HEK293 (cell line): Measurements from ENCODE around the gene PPFIA1.

Source experiments
- CTCF ChIA-PET: fragments of 350-600 bp; formaldehyde crosslinking; extraction: SDS; loops from one replicate; lab custom pipeline; 2021; ENCODE audit warnings: antibody characterized with exemption; lab: Yijun Ruan, JAX
- POLR2A ChIA-PET: fragments of 300-600 bp; formaldehyde crosslinking; extraction: SDS; loops from one replicate; lab custom pipeline; 2020; ENCODE audit warnings: antibody characterized with exemption, inconsistent platforms; lab: Yijun Ruan, JAX
- H3K27ac ChIP-seq: fragments of 200-500 bp; sonication (Bioruptor generic); 2 replicates; pipeline ENCODE4 v1.5.1; 2014; ENCODE audit warnings: low read depth, low read length, control low read depth, inconsistent platforms; ENCODE audit errors: extremely low read depth
- H3K36me3 ChIP-seq, 2 experiments: fragments of 200-500 bp in 1 of 2; sonication (Bioruptor generic) in 1 of 2; 1 replicate in 1 of 2; 2 replicates in 1 of 2; pipeline ENCODE4 v1.5.1; 2014 to 2017; ENCODE audit warnings: inconsistent platforms in 2 of 2, low read length in 2 of 2; ENCODE audit not compliant: control insufficient read depth in 2 of 2, insufficient read depth in 1 of 2
- H3K4me1 ChIP-seq: fragments of 200-500 bp; sonication (Bioruptor generic); 2 replicates; pipeline ENCODE4 v1.5.1; 2014; ENCODE audit warnings: mild to moderate bottlenecking, low read length, inconsistent platforms; ENCODE audit not compliant: control insufficient read depth, insufficient read depth
- H3K4me3 ChIP-seq: 2 replicates; pipeline ENCODE4 v1.5.1; 2011; ENCODE audit warnings: low read depth, mild to moderate bottlenecking, control low read depth, low read length, moderate library complexity
- H3K9me3 ChIP-seq: fragments of 200-500 bp; sonication (Bioruptor generic); 2 replicates; pipeline ENCODE4 v1.5.1; 2014; ENCODE audit warnings: low read depth, low read length, inconsistent platforms; ENCODE audit not compliant: control insufficient read depth, insufficient read depth
- KLF1 ChIP-seq: fragments of 450-650 bp; formaldehyde crosslinking; IDR thresholded peaks from 2 replicates; pipeline ENCODE4 v1.5.1; 2016; ENCODE audit warnings: missing biosample characterization, missing genetic modification characterization
- MZF1 ChIP-seq: fragments of 450-650 bp; formaldehyde crosslinking; IDR thresholded peaks from 2 replicates; pipeline ENCODE4 v1.5.1; 2017; ENCODE audit warnings: missing biosample characterization, missing genetic modification characterization, borderline replicate concordance
- SP7 ChIP-seq: fragments of 450-650 bp; formaldehyde crosslinking; IDR thresholded peaks from 2 replicates; pipeline ENCODE4 v1.5.1; 2016; ENCODE audit warnings: missing biosample characterization, missing genetic modification characterization
- ZFHX2 ChIP-seq: fragments of 450-650 bp; formaldehyde crosslinking; conservative IDR thresholded peaks from 2 replicates; pipeline ENCODE4 v1.5.1; 2016; ENCODE audit warnings: missing biosample characterization, missing genetic modification characterization
- ZNF121 ChIP-seq: fragments of 450-650 bp; formaldehyde crosslinking; IDR thresholded peaks from 2 replicates; pipeline ENCODE4 v1.5.1; 2016; ENCODE audit warnings: missing biosample characterization, missing genetic modification characterization
- ZNF132 ChIP-seq: fragments of 450-650 bp; formaldehyde crosslinking; IDR thresholded peaks from 2 replicates; pipeline ENCODE4 v1.5.1; 2017; ENCODE audit warnings: missing biosample characterization, missing genetic modification characterization, borderline replicate concordance
- ZNF175 ChIP-seq: fragments of 450-650 bp; formaldehyde crosslinking; IDR thresholded peaks from 2 replicates; pipeline ENCODE4 v1.5.1; 2016; ENCODE audit warnings: missing biosample characterization, missing genetic modification characterization
- ZNF24 ChIP-seq: fragments of 450-650 bp; formaldehyde crosslinking; IDR thresholded peaks from 2 replicates; pipeline ENCODE4 v1.5.1; 2016; ENCODE audit warnings: missing biosample characterization, missing genetic modification characterization
- ZNF623 ChIP-seq: fragments of 450-650 bp; formaldehyde crosslinking; IDR thresholded peaks from 2 replicates; pipeline ENCODE4 v1.5.1; 2016; ENCODE audit warnings: missing biosample characterization, missing genetic modification characterization
- ZNF747 ChIP-seq: fragments of 450-650 bp; formaldehyde crosslinking; IDR thresholded peaks from 2 replicates; pipeline ENCODE4 v1.5.1; 2016; ENCODE audit warnings: missing biosample characterization, missing genetic modification characterization
- ZSCAN30 ChIP-seq: fragments of 450-650 bp; IDR thresholded peaks from 2 replicates; pipeline ENCODE4 v1.5.1; 2018; ENCODE audit warnings: missing biosample characterization, mild to moderate bottlenecking, missing genetic modification characterization, moderate library complexity
- TF ChIP-seq, protein P1 (sequence below): fragments of 450-650 bp; formaldehyde crosslinking; IDR thresholded peaks from 2 replicates; pipeline ENCODE4 v1.5.1; 2016; ENCODE audit warnings: missing biosample characterization, missing genetic modification characterization
- TF ChIP-seq, protein P2 (sequence below): fragments of 450-650 bp; formaldehyde crosslinking; IDR thresholded peaks from 2 replicates; pipeline ENCODE4; 2016; ENCODE audit warnings: missing biosample characterization, missing genetic modification characterization
- TF ChIP-seq, protein P3 (sequence below): fragments of 450-650 bp; formaldehyde crosslinking; IDR thresholded peaks from 2 replicates; pipeline ENCODE4 v1.5.1; 2017; ENCODE audit warnings: missing biosample characterization, missing genetic modification characterization
- TF ChIP-seq, protein P4 (sequence below): fragments of 450-650 bp; formaldehyde crosslinking; IDR thresholded peaks from 2 replicates; pipeline ENCODE4 v1.5.1; 2016; ENCODE audit warnings: missing biosample characterization, missing genetic modification characterization

PPFIA1 gene

DNA sequence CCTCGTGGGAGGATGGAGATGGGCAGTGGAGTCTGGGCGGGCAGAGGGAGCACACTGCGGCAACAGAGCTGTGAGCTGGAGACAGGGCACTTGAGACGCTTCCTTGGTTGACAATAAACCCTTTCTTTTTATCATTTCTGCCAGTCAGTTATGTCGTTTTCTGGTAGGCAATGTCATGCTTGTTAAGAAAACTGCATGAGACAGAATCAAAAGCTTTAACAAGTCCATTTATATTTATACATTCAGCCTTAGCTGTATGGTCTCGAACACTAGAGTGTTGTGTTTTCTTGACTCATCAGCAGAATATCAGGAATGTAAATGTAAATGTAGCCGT, 31.9 kb downstream of the PPFIA1 start (continued):
- TF ChIP-seq, protein P1, sequence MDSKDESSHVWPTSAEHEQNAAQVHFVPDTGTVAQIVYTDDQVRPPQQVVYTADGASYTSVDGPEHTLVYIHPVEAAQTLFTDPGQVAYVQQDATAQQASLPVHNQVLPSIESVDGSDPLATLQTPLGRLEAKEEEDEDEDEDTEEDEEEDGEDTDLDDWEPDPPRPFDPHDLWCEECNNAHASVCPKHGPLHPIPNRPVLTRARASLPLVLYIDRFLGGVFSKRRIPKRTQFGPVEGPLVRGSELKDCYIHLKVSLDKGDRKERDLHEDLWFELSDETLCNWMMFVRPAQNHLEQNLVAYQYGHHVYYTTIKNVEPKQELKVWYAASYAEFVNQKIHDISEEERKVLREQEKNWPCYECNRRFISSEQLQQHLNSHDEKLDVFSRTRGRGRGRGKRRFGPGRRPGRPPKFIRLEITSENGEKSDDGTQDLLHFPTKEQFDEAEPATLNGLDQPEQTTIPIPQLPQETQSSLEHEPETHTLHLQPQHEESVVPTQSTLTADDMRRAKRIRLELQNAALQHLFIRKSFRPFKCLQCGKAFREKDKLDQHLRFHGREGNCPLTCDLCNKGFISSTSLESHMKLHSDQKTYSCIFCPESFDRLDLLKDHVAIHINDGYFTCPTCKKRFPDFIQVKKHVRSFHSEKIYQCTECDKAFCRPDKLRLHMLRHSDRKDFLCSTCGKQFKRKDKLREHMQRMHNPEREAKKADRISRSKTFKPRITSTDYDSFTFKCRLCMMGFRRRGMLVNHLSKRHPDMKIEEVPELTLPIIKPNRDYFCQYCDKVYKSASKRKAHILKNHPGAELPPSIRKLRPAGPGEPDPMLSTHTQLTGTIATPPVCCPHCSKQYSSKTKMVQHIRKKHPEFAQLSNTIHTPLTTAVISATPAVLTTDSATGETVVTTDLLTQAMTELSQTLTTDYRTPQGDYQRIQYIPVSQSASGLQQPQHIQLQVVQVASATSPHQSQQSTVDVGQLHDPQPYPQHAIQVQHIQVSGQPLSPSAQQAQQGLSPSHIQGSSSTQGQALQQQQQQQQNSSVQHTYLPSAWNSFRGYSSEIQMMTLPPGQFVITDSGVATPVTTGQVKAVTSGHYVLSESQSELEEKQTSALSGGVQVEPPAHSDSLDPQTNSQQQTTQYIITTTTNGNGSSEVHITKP (tag by site-specific recombination): no peak
- TF ChIP-seq ZNF132 (tag by site-specific recombination) (no peak), ZNF747 (no peak), ZSCAN30 (tag by site-specific recombination) (no peak), KLF1 (tag by site-specific recombination) (no peak), MZF1 (tag by site-specific recombination) (no peak)
- TF ChIP-seq, protein P2, sequence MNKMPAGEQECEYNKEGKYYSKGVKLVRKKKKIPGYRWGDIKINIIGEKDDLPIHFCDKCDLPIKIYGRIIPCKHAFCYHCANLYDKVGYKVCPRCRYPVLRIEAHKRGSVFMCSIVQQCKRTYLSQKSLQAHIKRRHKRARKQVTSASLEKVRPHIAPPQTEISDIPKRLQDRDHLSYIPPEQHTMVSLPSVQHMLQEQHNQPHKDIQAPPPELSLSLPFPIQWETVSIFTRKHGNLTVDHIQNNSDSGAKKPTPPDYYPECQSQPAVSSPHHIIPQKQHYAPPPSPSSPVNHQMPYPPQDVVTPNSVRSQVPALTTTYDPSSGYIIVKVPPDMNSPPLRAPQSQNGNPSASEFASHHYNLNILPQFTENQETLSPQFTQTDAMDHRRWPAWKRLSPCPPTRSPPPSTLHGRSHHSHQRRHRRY: no peak

DNA sequence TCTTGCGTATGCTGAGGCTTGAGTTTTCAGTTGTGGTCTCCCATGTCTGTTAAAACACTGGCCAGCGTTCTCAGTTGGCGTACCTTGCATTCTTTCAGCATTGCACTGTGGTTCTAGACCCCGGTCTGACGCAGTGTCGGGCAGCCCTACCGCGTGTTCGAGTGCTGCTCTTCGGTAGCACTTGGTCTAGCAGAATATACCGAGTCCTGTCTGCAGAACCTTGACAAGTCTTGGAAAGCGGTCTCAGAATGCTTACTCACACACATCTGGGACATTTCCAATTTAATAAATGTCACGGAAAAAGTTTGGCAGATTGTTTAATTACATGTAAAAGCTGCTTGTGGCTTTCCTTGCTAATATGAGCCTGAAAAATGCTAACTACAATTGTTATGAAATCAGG, 32.6 kb downstream of the PPFIA1 start:
- Histone ChIP-seq H3K27ac (no peak overlapping the region), H3K4me3 (no peak overlapping the region), H3K9me3 (no peaks in the 10 kb centered on the region), H3K4me1 (no peaks in the 10 kb centered on the region; the same call in 1 of the 2 replicates)
- ChIA-PET CTCF (interaction anchor here (0.7 kb wide), 1 partner anchor 533 kb away, joined by 4 read pairs; no protein-coding TSS in a partner anchor), POLR2A (no interaction called here)
- no peak for TF ChIP-seq ZNF175 (tag by site-specific recombination)
- TF ChIP-seq, all 188 proteins: peak for 0
- H3K36me3 ChIP-seq: peaks cover 0 to 41% of the 10 kb centered on the region in 2 experiments; a peak in 1 of 3 replicates

DNA sequence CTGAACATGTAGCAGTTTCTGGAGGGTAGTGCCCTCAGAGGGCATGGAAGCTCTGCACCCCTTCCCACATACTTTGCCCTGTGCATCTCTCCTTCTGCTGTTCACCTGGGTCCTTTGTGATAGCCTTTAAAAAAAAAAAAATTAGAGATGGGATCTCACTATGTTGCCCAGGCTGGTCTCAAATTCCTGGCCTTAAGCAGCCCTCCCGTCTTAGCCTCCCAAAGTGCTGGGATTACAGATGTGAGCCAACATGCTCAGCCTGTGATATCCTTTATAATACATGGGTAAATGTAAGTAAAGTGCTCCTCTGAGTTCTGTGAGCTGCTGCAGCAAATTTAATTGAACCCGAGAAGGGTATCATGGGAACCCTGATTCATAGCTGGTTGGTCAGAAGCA, 33.7 kb downstream of the PPFIA1 start:
- H3K4me3 ChIP-seq: no peak overlapping the region
- H3K36me3 ChIP-seq: peaks cover 0 to 35% of the 10 kb centered on the region in 2 experiments; a peak in 1 of 3 replicates
- H3K27ac ChIP-seq: no peak overlapping the region
- CTCF ChIA-PET: no interaction called here
- H3K9me3 ChIP-seq: no peaks in the 10 kb centered on the region
- TF ChIP-seq ZFHX2 (tag by site-specific recombination) (no peak), ZNF623 (tag by site-specific recombination) (no peak), ZNF121 (tag by site-specific recombination) (0 out of 2 replicates have a peak, but pooled peaks have one; percentile 33), ZNF24 (no peak), SP7 (no peak)
- TF ChIP-seq, protein P3, sequence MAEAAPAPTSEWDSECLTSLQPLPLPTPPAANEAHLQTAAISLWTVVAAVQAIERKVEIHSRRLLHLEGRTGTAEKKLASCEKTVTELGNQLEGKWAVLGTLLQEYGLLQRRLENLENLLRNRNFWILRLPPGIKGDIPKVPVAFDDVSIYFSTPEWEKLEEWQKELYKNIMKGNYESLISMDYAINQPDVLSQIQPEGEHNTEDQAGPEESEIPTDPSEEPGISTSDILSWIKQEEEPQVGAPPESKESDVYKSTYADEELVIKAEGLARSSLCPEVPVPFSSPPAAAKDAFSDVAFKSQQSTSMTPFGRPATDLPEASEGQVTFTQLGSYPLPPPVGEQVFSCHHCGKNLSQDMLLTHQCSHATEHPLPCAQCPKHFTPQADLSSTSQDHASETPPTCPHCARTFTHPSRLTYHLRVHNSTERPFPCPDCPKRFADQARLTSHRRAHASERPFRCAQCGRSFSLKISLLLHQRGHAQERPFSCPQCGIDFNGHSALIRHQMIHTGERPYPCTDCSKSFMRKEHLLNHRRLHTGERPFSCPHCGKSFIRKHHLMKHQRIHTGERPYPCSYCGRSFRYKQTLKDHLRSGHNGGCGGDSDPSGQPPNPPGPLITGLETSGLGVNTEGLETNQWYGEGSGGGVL (tag by site-specific recombination): no peak
- TF ChIP-seq, protein P4, sequence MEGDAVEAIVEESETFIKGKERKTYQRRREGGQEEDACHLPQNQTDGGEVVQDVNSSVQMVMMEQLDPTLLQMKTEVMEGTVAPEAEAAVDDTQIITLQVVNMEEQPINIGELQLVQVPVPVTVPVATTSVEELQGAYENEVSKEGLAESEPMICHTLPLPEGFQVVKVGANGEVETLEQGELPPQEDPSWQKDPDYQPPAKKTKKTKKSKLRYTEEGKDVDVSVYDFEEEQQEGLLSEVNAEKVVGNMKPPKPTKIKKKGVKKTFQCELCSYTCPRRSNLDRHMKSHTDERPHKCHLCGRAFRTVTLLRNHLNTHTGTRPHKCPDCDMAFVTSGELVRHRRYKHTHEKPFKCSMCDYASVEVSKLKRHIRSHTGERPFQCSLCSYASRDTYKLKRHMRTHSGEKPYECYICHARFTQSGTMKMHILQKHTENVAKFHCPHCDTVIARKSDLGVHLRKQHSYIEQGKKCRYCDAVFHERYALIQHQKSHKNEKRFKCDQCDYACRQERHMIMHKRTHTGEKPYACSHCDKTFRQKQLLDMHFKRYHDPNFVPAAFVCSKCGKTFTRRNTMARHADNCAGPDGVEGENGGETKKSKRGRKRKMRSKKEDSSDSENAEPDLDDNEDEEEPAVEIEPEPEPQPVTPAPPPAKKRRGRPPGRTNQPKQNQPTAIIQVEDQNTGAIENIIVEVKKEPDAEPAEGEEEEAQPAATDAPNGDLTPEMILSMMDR: no peak
- TF ChIP-seq, all 188 proteins: peak for 1
- H3K4me1 ChIP-seq: no peaks in the 10 kb centered on the region; the same call in 1 of the 2 replicates
- POLR2A ChIA-PET: no interaction called here
